ENCODE results near the gene LRP5.

Gene LRP5

DNA sequence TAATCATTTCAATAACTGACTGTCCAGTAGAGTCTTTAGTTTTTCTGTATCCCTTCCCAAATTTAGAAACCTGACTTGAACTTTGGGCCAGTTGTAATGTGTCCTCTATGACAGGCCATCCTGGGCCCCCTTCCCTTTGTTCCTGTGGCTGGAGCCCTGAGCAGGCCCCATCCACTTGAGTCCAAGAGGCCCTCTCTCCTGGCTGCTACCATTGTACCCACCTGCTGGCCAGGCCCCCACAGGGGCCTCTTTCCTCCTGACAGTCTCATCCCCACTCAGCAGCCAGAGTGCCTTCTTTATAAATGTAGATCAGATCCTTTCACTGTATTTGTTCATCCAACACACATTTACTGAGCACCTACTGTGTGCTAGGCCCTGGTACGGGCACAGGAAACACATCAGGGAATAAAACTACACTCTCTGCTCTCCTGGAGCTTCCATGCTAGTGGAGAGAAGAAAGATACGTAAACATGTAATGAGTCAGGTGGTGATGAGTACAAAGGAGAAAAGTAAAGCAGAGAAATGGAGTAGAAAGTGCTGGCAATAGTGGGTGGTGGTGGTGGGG lies 2.7 kb upstream of the LRP5 start:
- DNase-seq (ENCODE audit: low read depth), result no peak

DNA sequence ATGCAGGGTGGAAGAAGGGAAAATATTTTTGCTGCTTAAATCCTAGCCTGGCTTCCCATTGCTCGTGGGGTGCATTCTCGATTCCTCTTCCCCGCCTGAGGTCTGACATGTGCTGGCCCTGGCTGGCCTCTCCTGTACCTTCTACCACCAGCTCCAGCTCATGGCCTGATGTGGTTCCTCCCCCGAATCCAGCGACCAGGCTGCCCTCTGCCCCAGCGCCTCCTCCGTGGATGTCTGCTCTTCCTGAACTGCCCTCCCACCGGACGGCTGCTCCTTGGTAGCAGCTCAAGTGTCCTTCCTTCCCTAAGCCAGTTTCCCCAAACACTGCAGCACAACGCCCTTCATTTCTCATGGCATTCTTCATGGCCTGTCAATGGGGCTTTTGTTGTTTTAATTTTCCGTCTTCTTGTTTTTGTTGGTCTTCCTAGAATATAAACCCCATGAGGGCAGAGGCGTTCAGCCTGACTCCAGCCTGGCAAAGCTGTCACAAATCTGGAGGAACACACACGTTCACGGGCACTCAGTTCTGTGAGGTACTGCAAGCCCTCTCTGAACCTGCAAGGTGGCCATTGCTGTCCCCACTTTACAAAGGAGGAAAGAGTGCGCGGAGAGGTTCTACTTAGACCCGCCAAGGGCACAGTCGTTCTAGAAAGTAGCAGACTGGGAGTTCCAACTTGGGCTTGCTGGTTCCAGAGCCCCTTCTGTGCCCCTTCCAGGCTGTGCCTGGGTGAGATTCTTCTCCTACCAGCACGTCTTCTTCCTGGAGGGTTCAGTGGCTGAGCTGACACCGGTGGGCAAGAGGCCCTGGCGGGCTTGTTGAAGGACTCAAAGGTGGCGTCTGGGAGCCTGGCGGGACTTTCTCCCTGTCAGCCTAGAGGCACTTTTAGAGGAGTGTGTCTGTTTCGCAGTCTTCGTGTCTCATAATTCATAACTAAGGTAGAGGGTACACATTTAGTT lies 953 bp upstream of the LRP5 start:
- DNase-seq (ENCODE audit: low read depth), result no peak

DNA sequence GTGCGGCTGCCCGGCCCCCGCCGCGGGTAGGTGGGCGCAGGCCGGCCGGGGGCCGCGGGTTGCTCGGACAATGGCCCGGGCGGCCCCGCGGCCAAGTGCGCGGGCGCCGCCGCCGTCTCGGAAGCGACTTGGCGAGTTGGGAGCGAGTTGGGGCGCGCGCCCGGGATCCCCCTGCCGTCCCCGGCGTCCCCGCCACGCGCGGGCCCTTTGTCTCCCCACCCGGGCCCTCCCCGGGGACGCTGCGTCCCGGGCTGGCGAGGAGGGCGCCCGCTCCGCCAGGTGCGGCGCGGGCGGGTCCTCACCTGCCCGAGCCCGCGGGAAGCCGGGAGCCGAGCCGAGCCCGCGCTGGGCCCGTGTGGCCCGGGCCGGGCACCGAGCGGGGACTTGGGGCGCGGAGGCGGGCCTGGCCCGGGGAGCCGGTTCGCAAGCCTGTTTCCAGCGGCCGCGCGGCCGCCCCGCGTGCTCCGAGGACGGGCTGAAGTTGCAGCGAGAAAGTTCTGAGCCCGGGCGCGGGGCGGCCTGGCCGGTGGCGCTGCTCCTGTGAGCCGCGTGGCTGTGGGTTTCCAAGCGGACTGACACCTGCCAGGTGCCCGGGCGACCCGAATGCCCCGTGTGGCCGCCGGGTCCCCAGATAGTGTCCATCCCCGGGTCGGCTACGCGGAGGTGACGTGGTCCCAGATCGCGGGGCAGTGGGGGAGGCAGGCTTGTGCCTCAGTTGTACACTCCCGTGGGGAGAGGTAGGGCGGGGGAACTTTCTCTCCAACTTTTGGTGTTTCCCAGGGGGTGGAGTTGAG lies 586 bp downstream of the LRP5 start:
- DNase-seq (ENCODE audit: low read depth), result no peak

DNA sequence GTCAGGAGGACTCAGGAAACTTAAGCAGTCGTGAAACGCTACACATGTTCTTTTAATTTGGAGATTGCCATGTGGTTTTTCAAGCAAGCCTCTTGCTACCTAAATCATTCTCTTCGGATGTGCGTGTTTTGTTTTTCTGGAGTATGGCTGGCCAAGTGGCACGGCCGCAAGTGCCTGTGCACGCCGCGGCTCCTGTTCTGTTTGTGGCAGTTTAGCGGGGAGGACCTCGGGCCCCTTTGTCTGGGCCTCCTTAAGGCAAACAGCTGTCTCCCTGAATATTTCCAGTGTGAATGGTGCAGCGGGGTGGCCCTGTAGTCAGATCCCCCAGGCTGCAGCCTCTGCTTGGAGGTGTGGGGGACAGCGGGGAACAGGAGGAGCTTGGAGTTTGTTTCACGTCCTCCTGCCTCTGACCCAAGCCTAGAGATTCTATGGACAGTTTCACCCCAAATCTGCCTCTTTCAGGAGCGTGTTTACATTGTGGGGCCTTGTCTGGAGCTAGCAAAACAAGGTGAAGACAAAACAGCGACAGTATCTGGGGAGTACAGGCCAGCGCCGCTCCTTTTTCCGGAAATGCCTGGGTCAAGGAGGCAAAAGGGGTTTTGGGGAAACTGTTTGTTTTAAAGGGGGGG lies 1.3 kb downstream of the LRP5 start:
- DNase-seq (ENCODE audit: low read depth), result no peak

DNA sequence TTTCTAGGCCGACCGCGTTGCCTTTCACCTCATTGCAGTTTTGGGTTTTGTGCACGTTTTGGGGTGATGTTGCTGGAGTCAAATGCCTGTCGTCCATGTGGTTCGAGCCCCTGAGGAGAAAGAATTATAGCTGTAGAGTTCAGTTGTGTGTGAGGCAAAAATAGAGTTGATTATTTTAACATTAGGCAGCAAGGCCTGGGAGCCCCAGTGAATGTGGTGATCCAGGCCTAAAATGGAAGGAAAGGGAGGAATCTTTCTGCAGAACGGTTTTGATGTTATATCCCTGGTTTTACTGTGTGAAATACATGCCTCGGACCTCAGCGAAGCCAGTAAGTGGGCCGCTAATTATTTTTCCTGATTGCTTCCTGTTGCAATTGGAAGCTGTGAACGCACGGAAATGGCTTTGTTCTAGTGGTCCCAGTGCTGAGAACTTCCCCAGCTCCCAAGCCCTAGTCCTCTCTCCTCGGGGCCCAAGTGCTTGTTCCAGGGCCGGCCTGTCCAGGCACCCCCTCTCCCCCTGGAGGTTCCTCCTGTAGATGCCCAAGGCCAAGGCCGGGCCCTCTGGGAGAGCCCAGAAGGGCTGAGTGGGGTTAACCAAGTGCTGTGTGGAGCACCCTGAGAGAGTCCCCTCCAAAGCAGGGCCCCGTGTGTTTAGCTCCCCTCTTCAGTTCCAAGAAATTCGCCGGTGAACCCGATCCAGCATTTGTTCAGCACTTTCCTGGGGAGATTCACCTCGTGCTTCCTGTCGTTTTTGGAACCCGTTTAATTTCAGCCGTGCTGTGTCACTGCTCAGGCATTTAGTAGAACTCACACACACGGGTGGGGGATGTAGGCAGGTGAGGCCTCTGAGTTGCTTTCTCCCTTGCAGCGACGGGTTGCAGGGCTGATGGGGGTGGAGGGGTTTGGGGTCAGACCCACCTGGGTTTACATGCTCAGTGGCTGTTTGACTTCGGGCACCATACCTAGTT lies 2.1 kb downstream of the LRP5 start:
- no peak for DNase-seq (ENCODE audit: low read depth)

DNA sequence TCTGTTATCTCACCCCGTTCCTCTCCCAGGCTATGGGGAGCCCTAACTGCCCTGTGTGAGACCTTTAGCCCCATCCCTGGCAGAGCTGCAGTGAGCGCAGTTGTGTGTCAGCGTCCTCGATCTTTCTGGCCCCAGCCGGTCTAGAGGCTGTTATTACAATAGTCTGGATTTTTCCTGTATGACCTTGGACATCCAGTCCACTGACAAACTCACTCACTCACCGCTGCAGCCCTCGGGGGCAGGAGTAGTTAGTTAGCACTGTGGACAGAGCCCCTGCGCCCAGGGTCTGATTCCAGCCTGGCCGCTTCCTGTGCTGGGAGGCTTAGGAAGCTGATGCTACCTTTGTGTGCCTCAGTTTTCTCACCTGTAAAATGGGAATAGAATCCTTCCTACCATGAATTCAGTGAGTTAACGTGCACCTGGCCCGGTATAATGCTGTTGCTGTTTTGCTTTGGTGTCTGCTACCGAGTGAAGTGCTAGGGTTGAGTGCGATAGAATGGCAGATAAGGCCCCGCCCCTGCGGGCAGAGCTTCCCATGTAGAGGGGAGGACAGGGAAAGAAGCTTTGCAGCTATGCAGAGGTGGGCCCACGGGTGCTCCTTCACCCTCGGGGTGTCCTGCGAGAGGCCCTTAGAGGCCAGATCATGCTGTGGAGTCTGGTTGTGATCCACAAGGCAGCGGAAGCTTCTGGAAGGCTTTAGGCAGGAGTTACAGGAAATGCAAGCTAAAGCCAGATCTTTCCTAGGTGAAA lies 3.0 kb downstream of the LRP5 start:
- DNase-seq (ENCODE audit: low read depth), result no peak

DNA sequence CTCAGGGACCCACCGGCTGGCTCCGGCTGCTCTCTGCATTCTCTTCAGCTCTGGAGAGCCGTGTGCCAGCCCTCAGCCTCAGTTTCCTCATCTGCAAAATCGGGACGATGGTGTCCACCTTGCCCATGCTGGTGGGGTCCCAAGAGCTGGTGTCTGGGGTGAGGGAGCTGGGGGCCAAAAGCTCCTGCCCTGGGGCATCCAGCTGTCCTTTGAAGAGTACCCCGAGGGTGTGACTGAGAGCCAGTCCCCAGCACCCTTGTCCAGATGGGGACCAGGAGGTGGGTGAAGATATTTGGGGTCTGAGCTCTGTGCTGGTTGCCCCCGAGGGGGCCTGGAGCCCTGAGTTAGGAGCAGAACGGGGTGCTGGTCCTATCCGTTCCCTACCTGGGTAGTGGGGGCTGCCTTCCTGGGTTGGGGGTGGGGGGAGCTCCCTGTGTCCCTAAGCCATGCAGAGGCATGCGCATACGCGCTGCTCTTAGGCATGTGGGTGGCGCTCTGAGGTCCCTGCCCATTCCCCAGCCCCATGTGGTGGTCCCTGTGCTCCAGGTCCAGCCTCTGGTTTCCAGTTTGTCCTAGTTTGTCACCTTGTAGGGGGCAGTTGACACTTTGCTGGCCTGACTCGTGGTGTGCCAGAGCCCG lies 4.9 kb downstream of the LRP5 start:
- no peak for DNase-seq (ENCODE audit: low read depth)

DNA sequence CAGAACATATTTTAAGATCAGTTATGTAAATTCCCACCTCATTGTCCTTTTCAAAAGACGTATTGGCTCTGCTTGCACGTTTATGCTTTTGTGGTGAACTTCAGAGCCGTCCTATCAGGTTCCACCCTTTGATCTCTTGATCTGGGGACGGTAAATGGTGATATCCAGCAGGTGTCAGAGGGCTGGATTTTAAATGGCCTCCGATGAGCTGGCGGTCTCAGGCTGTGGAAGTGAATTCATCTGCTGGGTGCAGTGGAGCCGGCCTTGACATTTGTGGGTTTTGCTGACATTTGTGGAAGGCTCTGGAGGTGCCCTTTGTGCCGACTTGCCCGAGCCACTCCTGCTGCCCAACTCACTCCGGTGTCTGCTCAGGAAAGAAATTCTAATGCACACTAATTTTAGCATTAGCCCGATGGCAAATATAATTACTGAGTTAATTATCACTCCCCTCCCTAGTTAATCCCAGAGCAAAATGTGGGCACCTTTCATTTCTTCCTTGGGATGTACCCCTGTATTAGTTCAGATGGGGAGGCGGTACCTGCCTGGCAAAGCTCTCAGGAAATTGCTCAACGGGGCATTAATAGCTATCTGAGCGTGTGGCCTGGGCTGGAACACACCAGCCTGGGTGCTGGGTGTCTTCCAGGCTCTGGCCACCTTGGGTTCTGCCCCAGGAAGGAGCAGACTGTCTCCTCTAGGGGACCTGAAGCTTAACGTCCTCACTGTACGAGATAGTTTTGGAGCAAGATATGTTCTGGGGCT lies 9.1 kb downstream of the LRP5 start:
- no peak for DNase-seq (ENCODE audit: low read depth)

DNA sequence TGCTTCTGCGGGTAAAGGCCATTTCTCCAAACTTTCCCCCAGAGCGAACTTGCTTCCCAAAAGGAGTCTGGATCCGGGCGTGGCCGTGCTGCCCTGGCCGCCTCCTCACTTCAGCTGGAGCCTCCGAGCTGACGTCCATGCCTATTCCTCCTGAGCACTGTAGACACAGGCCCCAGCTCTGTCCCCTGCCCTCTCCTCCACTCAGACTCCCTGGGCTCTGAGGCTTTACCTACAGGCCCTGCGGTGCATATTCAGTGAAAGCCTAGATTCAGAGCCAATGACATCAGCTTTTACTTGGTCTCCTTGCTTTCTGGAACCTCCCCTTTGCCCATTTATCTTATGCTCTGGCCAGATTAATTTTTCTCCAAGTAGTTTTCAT lies 9.7 kb downstream of the LRP5 start:
- no peak for DNase-seq (ENCODE audit: low read depth)

DNA sequence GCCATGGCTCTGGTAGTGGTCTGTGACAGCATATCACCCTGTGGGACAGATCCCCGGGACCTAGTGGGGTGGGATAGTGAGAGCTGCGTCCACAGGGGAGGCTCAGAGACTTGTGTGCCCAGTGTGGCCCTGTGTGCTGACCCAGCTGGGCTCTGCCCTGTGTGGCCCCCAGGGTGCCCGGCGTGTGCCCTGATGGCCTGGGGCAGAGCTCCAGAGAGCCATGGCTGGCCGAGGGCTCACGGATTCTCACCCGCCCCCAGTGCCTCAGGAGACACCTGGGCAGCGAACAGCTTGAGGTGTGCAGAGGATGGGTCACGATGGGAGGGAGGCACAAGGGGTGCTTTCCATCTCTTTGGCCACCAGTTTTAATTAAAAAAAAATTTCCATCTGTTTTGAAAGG lies 11.8 kb downstream of the LRP5 start:
- DNase-seq (ENCODE audit: low read depth), result no peak

DNA sequence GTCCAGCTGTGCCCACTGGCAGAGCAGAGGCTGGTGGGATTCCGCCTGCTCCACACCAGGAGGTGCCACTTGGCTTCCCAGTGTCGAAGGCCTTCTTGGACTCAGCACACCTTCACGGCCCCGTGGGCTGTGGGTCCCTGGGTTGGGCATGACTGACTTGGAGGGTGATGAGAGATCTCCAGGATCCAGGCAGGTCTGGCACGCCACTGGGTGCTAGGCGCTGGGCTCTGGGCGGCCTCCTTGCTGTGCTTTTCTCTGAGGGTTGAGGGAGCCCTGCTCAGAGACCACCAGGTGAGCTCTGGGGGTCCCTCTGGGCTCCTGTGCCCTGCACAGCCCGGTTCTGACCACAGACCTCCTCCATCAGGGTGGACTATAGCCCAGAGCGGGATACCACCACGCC lies 12.3 kb downstream of the LRP5 start:
- no peak for DNase-seq (ENCODE audit: low read depth)

DNA sequence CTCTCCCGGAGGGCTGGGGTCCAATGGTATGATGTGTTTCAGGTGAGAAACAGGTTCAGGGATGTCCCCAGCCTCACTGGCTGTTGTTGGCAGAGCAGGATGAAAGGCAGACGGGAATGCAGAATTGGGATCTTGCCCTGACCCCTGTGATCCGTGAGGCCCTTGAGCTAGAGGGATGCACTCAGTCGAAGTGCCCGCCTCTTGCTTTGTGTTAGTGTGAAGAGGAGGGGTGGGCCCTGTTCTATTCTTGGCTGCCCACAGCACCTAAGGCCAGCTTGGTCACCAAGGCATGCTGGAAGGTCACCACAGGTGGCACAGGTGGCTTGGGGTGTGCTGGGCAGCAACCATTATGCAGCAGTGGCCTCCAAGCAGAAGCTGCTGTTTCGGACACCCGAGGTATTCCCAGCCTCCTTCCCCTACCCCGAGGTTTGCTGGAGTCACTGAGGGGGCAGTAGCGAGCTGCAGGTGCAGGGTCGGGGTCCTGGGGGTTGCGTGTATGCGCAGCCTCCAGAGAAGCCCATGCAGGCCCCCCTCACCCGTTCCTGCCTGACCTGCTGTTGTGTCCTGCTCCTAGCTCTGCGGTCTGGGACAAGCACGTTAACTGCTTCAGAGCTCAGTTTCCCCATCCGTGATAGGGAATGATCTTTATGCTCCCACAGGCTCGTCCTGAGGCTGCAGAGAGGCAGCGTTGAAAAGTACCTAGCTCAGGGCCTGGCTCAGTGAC lies 13.0 kb downstream of the LRP5 start:
- no peak for DNase-seq (ENCODE audit: low read depth)

DNA sequence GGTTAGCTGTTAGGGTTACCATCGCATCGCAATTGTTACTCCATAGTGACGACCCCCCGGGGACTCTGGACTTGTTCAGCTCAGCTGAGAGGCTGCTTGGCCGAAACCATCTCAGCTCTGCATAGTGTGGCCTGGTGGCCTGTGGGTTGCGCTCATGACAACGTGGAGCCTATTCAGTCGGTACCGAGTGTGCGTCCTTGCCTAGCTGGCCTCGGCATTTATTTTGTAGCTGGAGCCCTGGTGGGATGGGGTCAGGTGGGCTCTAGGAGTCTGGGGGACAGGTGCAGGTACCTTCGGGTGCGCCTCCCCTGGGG lies 13.5 kb downstream of the LRP5 start:
- no peak for DNase-seq (ENCODE audit: low read depth)

DNA sequence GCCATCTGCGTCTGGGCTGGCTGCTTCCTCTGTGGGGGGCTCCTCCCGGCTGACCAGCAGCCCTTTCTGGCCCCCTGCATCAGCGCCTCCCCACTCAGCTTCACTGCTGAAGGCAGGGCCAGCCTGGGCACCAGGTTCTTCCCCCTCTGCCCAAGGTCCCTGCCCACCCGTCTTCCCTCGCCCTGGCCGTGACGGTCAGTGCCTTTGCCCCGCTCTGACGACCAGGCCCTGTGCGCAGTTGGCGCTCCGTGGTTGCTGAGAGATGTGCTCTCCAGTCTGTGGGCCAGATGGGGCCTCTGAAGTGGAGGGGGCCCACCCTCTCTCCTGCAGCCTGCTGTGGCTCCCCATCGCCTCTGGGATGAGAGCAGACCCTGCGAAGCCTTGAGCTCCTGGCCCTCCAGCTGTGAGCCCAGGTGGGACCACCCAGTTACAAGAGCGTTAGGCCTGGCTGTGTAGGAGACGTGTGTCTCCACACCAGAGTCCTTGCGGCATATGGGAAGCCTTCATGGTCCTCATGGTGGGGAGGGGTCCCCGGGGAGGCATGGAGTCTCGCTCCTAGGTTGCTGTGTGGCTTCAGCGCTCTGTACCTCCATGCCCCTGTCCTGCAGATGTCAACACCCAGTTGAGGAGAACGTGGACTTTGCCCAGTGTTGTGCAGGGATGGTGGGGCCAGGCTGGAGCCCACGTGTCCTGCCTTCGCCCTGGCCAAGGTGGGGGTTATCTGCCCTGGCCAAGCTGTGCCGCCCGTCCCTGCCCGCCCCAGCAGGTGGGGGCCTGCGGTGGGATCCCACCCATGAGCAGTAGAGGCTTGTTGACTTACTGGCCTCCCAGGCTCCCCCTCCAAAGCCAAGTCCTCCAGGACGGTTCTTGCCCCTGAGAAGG lies 14.2 kb downstream of the LRP5 start:
- no peak for DNase-seq (ENCODE audit: low read depth)

DNA sequence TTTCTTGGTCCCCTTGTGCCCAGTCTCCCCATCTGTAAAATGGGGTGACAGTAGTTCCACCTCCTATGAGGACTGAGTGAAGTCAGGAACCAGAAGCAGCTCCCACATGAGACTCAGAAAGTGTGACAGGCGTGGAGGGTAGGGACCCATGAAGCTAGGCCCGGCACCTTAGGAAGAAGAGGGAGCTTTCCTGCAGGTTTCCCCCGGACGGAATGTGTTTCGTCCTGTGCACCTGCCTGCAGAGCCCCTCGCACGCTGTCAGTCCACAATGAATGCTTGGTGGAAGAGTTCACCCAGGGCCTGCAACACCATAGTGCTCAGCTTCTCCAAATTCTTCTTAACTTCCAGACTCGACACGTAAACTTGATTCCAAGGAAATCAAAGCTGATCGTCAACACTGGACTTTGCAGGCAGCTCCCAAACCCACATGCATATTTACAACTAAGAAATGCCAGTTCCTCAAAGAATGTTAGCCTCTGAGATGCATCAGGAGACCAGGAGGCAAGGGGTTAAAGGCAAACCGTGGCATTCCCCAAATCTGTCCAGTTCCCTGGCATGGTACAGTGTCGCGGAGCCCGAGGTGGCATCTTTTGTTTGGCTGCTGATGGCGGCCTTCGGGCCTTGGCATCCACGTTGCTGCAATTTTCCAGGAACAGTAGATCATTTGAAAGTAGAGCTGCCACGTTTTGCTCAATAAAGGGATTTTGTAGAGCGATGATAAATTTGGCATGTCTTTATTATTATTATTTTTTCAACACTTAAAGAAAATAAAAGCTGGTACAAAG lies 15.4 kb downstream of the LRP5 start:
- DNase-seq (ENCODE audit: low read depth), result no peak

DNA sequence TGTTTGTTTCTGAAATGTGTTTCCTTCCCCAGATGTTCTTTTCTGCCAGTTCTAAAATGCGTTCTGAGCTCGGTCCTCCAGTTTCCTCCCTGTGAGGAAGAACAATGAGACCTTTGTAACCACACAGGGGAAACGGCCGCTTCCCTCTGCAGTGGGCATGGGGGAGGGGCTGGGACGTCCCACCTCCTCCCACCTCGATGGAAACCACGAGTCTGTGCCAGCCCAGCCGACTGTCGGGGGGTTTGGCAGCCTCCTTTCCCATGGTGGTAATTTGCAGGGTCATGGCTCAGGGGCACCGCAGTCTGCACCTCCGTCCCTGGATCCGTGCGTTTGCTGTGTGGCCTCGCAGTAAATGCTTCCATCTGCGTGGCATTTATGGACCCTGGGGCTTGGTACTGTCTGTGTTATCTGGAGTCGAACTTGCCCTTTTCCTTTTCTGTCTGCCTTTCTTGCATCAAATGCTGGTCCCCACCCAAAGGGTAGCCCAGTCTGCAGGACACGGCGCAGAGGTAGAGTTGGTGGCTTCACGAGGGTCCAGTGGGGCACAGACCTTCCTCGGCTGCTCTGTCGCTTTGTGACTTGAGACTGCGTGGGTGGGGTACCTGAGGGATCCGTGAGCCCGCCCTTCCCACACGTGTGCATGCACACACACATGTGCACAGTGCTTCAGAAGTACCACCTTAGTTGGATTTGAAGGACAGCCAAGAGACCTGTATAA lies 16.1 kb downstream of the LRP5 start:
- DNase-seq (ENCODE audit: low read depth), result no peak

Data from activated T-cell treated with anti-CD3 and anti-CD28 coated beads for 1 hour (primary cell).